IPS-15b (cell line): ENCODE data around the gene ERICH4.
"Not testable (repeated sequence)": the region's sequence is repeated elsewhere in the genome, so short reads cannot be mapped to it uniquely, and the experiment has no call there.

Experiments
- H3K27me3 ChIP-seq: one replicate; pipeline ENCODE4 v1.6.1; 2013; ENCODE audit warnings: low read length; ENCODE audit not compliant: control insufficient read depth, insufficient read depth
- H3K36me3 ChIP-seq: one replicate; pipeline ENCODE4 v1.6.1; 2013; ENCODE audit warnings: low read length; ENCODE audit not compliant: control insufficient read depth, insufficient read depth
- H3K4me1 ChIP-seq: one replicate; pipeline ENCODE4 v1.6.1; 2013; ENCODE audit warnings: mild to moderate bottlenecking, low read length; ENCODE audit not compliant: control insufficient read depth, insufficient read depth
- H3K4me3 ChIP-seq: one replicate; pipeline ENCODE4 v1.5.1; 2013; ENCODE audit warnings: low read depth, low read length
- H3K9ac ChIP-seq: one replicate; pipeline ENCODE4 v1.6.1; 2013; ENCODE audit warnings: low read depth, mild to moderate bottlenecking, low read length
- H3K9me3 ChIP-seq: one replicate; pipeline ENCODE4 v1.6.1; 2013; ENCODE audit warnings: mild to moderate bottlenecking, low read length; ENCODE audit not compliant: control insufficient read depth, insufficient read depth

ERICH4 gene

DNA sequence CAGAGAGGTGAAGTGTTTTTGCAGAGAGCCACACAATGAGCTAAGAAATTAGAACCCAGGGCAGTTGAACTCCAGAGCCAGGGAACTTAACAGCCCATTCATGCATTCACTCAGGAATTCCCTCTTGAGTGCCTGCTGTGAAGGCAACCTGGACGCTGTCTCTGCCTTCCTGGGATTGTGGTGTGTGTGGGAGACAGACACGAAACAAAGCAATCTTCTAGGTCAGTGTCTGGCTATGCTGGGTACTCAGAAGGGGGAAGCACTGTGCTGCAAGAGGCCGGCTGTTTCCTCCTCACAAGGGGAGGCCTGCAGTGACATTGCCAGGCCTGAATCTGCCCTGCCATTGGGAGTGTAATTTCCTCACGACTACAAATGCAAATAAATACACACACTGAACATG is 35.7 kb upstream of the ERICH4 start:
- no peaks in the 10 kb centered on the region for H3K9me3 ChIP-seq
- no peak overlapping the region for H3K9ac ChIP-seq
- no peaks in the 10 kb centered on the region for H3K27me3 ChIP-seq
- H3K36me3 ChIP-seq = no peaks in the 10 kb centered on the region
- H3K4me1 ChIP-seq = peaks cover 5% of the 10 kb centered on the region
- H3K4me3 ChIP-seq = no peak overlapping the region

- H3K9me3 ChIP-seq = no peaks in the 10 kb centered on the region
- no peaks in the 10 kb centered on the region for H3K27me3 ChIP-seq
- H3K4me1 ChIP-seq = peaks cover 5% of the 10 kb centered on the region
These were observed 34.7 kb upstream of the ERICH4 start for GRCh38 chr19:41408256-41408655.

GRCh38 chr19:41408846-41409245 is 34.1 kb upstream of the ERICH4 start:
- not testable (repeated sequence) for H3K4me1 ChIP-seq, H3K9ac ChIP-seq, H3K4me3 ChIP-seq, H3K9me3 ChIP-seq, H3K36me3 ChIP-seq, H3K27me3 ChIP-seq

More at GRCh38 chr19:41408256-41408655, 34.7 kb upstream of the ERICH4 start:
- H3K36me3 ChIP-seq = peaks cover under 1% of the 10 kb centered on the region
- H3K9ac ChIP-seq = no peak overlapping the region
- no peak overlapping the region for H3K4me3 ChIP-seq

DNA sequence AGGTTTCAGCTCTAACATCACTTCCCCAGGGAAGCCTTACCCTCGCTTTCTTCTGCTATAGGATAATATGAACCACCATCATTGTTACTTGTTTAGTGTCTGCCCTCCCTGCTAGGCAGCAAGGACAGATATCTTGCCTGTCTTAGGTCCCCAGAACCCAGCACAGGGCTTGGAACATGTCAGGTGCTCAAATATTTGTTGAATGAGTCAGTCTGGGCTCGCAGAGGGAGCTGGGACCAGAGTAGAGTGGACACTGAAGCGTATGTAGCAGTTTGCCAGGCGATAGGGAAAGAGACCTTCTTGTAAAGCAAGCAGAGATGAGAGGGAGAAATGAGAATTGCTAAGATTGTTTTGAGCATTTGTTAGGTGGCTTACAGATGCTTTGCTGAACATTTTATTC is 33.7 kb upstream of the ERICH4 start:
- Histone ChIP-seq H3K4me3 (no peak overlapping the region), H3K9me3 (no peaks in the 10 kb centered on the region), H3K4me1 (peaks cover 5% of the 10 kb centered on the region), H3K9ac (no peak overlapping the region), H3K27me3 (no peaks in the 10 kb centered on the region), H3K36me3 (peaks cover 5% of the 10 kb centered on the region)

DNA sequence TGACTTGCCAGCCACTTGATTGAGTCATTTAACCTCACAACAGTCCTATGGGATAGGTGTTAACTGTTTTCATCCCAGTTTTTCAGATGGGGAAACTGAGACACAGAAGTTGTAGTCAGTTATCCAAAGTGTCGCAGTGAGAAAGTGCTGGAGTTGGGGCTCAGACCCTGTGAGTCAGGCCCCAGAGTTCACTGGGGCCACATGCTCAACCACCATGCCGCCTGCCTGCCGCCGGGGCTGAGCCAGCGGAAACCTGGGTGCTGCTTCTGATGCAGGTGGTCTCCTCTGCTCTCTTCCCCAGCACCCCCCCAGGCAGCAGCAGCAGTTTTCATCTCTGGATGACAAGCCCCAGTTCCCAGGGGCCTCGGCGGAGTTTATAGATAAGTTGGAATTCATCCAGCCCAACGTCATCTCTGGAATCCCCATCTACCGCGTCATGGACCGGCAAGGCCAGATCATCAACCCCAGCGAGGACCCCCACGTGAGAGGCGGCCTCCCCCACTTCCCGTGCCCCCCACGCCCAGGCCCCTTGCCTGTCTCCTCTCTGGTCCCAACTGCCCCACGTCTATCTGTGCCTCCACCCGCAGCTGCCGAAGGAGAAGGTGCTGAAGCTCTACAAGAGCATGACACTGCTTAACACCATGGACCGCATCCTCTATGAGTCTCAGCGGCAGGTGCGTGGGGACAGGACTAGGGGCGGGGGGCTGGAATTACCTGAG is 32.5 kb upstream of the ERICH4 start:
- no peak overlapping the region for H3K4me3 ChIP-seq
- H3K9me3 ChIP-seq = no peaks in the 10 kb centered on the region
- no peak overlapping the region for H3K9ac ChIP-seq
- no peaks in the 10 kb centered on the region for H3K27me3 ChIP-seq
- H3K36me3 ChIP-seq = peaks cover 5% of the 10 kb centered on the region
- H3K4me1 ChIP-seq = peaks cover 5% of the 10 kb centered on the region

- Histone ChIP-seq H3K4me3 (no peak overlapping the region), H3K9me3 (no peaks in the 10 kb centered on the region), H3K27me3 (no peaks in the 10 kb centered on the region), H3K36me3 (peaks cover 5% of the 10 kb centered on the region), H3K9ac (no peak overlapping the region), H3K4me1 (peaks cover 5% of the 10 kb centered on the region)
These were observed 31.6 kb upstream of the ERICH4 start for GRCh38 chr19:41411100-41411967.

- Histone ChIP-seq H3K9me3 (no peaks in the 10 kb centered on the region), H3K36me3 (peaks cover 5% of the 10 kb centered on the region), H3K4me3 (no peak overlapping the region), H3K9ac (no peak overlapping the region), H3K4me1 (peaks cover 4% of the 10 kb centered on the region), H3K27me3 (no peaks in the 10 kb centered on the region)
These were observed 31.0 kb upstream of the ERICH4 start for GRCh38 chr19:41411968-41412265.

DNA sequence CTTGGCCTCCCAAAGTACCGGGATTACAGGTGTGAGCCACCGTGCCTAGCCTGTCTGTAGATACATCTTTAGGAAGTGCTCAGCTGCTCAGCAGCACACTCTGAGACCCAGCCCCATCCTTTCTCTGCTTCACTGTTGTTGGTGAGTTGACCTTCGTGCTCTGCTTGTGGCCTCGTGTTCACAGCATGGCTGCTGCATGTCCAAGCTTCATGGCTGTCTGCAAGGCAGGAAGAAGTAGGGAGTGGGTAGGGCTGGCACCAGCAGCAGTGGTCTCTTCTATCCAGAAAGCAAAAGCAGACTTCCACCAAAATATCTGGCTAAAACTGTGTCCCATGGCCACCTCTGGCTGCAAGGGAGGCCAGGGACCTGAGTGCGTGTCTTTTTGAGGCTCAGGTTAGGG is 30.0 kb upstream of the ERICH4 start:
- H3K4me3 ChIP-seq = no peak overlapping the region
- H3K36me3 ChIP-seq = peaks cover 10% of the 10 kb centered on the region
- no peaks in the 10 kb centered on the region for H3K4me1 ChIP-seq
- no peaks in the 10 kb centered on the region for H3K27me3 ChIP-seq
- no peaks in the 10 kb centered on the region for H3K9me3 ChIP-seq
- H3K9ac ChIP-seq = no peak overlapping the region

GRCh38 chr19:41413947-41414346 is 29.0 kb upstream of the ERICH4 start:
- no peaks in the 10 kb centered on the region for H3K9me3 ChIP-seq
- peaks cover 11% of the 10 kb centered on the region for H3K36me3 ChIP-seq
- no peak overlapping the region for H3K9ac ChIP-seq
- no peaks in the 10 kb centered on the region for H3K4me1 ChIP-seq
- no peak overlapping the region for H3K4me3 ChIP-seq
- no peaks in the 10 kb centered on the region for H3K27me3 ChIP-seq

DNA sequence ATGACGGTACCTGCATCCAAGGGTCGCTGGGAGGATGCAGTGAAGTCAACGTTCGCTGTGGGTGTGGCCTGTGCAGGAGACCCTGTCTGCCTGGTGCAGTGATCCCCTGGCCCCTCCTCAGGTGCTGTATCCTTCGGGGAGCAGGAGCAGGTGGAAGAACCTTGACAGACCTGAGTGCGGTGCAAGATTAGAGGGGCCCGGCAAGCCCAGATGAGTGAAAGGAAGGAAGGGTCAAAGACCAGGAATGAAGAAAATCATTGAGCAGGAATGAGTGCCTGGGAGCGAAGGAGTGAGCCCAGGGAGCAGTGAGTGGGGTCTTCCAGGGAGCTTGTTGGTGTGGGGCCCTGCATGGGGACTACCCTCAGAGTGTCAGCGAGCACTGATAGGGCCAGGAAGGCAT is 28.5 kb upstream of the ERICH4 start:
- Histone ChIP-seq H3K4me1 (no peaks in the 10 kb centered on the region), H3K36me3 (peaks cover 13% of the 10 kb centered on the region), H3K4me3 (no peak overlapping the region), H3K27me3 (no peaks in the 10 kb centered on the region), H3K9me3 (no peaks in the 10 kb centered on the region), H3K9ac (no peak overlapping the region)

DNA sequence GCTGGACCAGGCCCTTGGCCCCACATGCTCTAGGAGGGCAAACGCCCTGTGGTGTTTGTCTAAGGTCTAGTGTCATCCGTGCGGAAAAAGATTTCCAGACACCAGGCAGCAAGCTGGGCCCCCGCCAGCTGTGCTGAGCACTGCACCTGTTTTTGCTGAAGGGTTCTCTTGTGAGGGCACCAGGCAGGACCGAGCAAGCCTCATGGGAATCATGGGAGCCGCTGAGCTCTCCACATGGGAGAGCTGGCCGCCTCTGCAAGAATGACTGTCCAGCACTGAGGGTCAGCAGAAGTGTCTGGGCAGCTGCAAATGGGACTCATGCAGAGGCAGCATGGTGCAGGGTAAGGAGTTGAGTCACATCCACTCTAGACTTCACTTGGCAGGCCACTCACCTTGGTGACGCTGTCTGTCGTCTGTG is 27.8 kb upstream of the ERICH4 start:
- Histone ChIP-seq H3K4me3 (no peak overlapping the region), H3K9me3 (no peaks in the 10 kb centered on the region), H3K4me1 (no peaks in the 10 kb centered on the region), H3K9ac (no peak overlapping the region), H3K36me3 (peaks cover 18% of the 10 kb centered on the region), H3K27me3 (no peaks in the 10 kb centered on the region)

DNA sequence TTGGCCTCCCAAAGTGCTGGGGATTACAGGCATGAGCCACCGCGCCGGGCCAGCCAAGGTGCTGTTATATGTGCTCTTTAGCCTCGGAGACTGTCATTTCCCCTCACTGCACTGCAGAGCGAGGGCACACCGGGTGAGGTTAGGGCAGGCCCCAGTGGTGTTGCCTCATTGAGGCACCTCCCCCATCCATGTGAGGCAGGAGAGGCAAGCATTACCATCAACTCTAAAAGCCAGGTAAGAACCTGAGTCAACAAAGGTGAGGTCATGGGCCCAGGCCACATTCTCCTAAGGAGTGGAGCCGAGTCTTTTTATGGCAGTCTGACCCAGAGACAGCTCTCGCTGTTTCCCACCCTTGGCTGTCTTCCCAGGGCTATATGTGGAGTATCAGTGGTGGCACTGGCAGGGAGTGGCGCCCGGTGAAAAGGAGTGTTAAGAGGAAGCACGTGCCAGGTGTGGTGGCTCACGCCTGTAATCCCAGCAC is 26.7 kb upstream of the ERICH4 start:
- H3K27me3 ChIP-seq = no peaks in the 10 kb centered on the region
- H3K36me3 ChIP-seq = peaks cover 21% of the 10 kb centered on the region
- no peak overlapping the region for H3K9ac ChIP-seq
- H3K9me3 ChIP-seq = no peaks in the 10 kb centered on the region
- H3K4me1 ChIP-seq = no peaks in the 10 kb centered on the region
- H3K4me3 ChIP-seq = no peak overlapping the region
